Trophoblast cell (in vitro differentiated cells and primary cell): ENCODE measurements around the gene CD8B.
"Not testable (repeated sequence)": the region's sequence is repeated elsewhere in the genome, so short reads cannot be mapped to it uniquely, and the experiment has no call there.

Source experiments
- DNase-seq, 2 donors: peaks; one replicate each; pipeline ENCODE4 v3.0.0-alpha.2; 2016
- H2AFZ ChIP-seq: 2 replicates; pipeline ENCODE4 v1.6.1; 2013; ENCODE audit warnings: low read length, moderate library complexity, mild to moderate bottlenecking; ENCODE audit not compliant: insufficient read depth, poor library complexity
- H2AK5ac ChIP-seq: 2 replicates; pipeline ENCODE4 v1.6.1; 2013; ENCODE audit warnings: mild to moderate bottlenecking, low read length
- H2BK120ac ChIP-seq: 2 replicates; pipeline ENCODE4 v1.6.1; 2013; ENCODE audit warnings: low read length, mild to moderate bottlenecking, moderate library complexity; ENCODE audit not compliant: insufficient read depth, poor library complexity
- H2BK12ac ChIP-seq: 2 replicates; pipeline ENCODE4 v1.6.1; 2013; ENCODE audit warnings: mild to moderate bottlenecking, low read length, moderate library complexity
- H2BK5ac ChIP-seq: 2 replicates; pipeline ENCODE4 v1.6.1; 2013; ENCODE audit warnings: low read length, low read depth, moderate library complexity, mild to moderate bottlenecking; ENCODE audit not compliant: poor library complexity
- H3K14ac ChIP-seq: 2 replicates; pipeline ENCODE4 v1.6.1; 2013; ENCODE audit warnings: mild to moderate bottlenecking, low read length
- H3K18ac ChIP-seq: 2 replicates; pipeline ENCODE4 v1.6.1; 2013; ENCODE audit warnings: mild to moderate bottlenecking, low read length
- H3K23ac ChIP-seq: 2 replicates; pipeline ENCODE4 v1.6.1; 2013; ENCODE audit warnings: low read length
- H3K27ac ChIP-seq: 2 replicates; pipeline ENCODE4 v1.5.1; 2013; ENCODE audit warnings: low read depth, mild to moderate bottlenecking, inconsistent platforms, low read length, moderate library complexity
- H3K27me3 ChIP-seq: 2 replicates; pipeline ENCODE4 v1.6.1; 2013; ENCODE audit warnings: inconsistent platforms, mild to moderate bottlenecking, low read length, moderate library complexity; ENCODE audit not compliant: insufficient read depth
- H3K36me3 ChIP-seq, 2 experiments: 1 replicate in 1 of 2; 2 replicates in 1 of 2; pipeline ENCODE4 v1.6.1; 2013; ENCODE audit warnings: low read length in 2 of 2, mild to moderate bottlenecking in 2 of 2, moderate library complexity in 1 of 2; ENCODE audit not compliant: insufficient read depth in 2 of 2, control insufficient read depth in 1 of 2
- H3K4ac ChIP-seq: 2 replicates; pipeline ENCODE4 v1.6.1; 2013; ENCODE audit warnings: low read depth, mild to moderate bottlenecking, low read length, moderate library complexity
- H3K4me1 ChIP-seq, 2 experiments: 1 replicate in 1 of 2; 2 replicates in 1 of 2; pipeline ENCODE4 v1.6.1; 2013; ENCODE audit warnings: low read length in 2 of 2, mild to moderate bottlenecking in 2 of 2, moderate library complexity in 1 of 2; ENCODE audit not compliant: insufficient read depth in 2 of 2, control insufficient read depth in 1 of 2
- H3K4me2 ChIP-seq: 2 replicates; pipeline ENCODE4 v1.6.1; 2013; ENCODE audit warnings: inconsistent platforms, mild to moderate bottlenecking, low read length, moderate library complexity
- H3K4me3 ChIP-seq: 2 replicates; pipeline ENCODE4 v1.5.1; 2013; ENCODE audit warnings: mild to moderate bottlenecking, low read depth, low read length, inconsistent platforms
- H3K79me1 ChIP-seq: one replicate; pipeline ENCODE4 v1.6.1; 2013; ENCODE audit warnings: low read length
- H3K79me2 ChIP-seq: 2 replicates; pipeline ENCODE4 v1.6.1; 2013; ENCODE audit warnings: low read length, mild to moderate bottlenecking; ENCODE audit not compliant: control insufficient read depth, insufficient read depth, poor library complexity
- H3K9ac ChIP-seq: 2 replicates; pipeline ENCODE4 v1.6.1; 2013; ENCODE audit warnings: mild to moderate bottlenecking, low read length
- H3K9me3 ChIP-seq: 2 replicates; pipeline ENCODE4 v1.6.1; 2013; ENCODE audit warnings: low read depth, mild to moderate bottlenecking, control low read depth, inconsistent platforms, low read length; ENCODE audit not compliant: insufficient read depth
- H4K12ac ChIP-seq: 2 replicates; pipeline ENCODE4 v1.6.1; 2013; ENCODE audit warnings: low read depth, mild to moderate bottlenecking, low read length, moderate library complexity
- H4K8ac ChIP-seq: 2 replicates; pipeline ENCODE4 v1.6.1; 2013; ENCODE audit warnings: low read depth, mild to moderate bottlenecking, low read length, moderate library complexity
- H4K91ac ChIP-seq: one replicate; pipeline ENCODE4 v1.6.1; 2013; ENCODE audit warnings: low read depth, mild to moderate bottlenecking, low read length, moderate library complexity
- WGBS: extraction: QIAGEN DNeasy Blood & Tissue Kit; methylation state at CpG from one replicate; pipeline ENCODE4 v1.1.7; 2013; ENCODE audit warnings: missing lambda C conversion rate; ENCODE audit not compliant: insufficient read length, insufficient coverage; ENCODE audit errors: extremely low coverage; 5-methylcytosine and 5-hydroxymethylcytosine counted together

CD8B gene

DNA sequence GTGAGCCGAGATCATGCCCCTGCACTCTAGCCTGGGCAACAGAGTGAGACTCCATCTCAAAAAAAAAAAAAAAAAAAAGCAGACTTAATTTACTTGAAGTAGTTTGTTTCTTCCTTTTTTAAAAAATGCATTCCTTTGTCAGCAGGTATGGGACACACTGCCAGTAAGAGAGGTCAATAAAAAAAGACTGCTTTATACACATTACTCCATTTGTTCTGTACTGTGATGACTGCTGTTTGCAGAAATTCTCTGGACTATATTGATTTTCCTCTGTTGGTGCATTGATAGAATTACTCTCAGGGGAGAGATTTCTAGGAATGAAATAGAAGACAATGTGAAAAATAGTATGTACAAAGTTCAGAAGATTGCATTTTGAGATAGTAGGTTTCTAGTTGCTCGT, 21.2 kb upstream of the CD8B start:
- not testable (repeated sequence) for H3K14ac ChIP-seq, H3K4me2 ChIP-seq, H3K4me1 ChIP-seq, H2BK12ac ChIP-seq, H3K18ac ChIP-seq, H3K27ac ChIP-seq, H3K23ac ChIP-seq, H2BK120ac ChIP-seq, H3K4me3 ChIP-seq, H3K36me3 ChIP-seq, H3K27me3 ChIP-seq, H4K8ac ChIP-seq, H4K12ac ChIP-seq, H2AFZ ChIP-seq, H3K4ac ChIP-seq, H2BK5ac ChIP-seq, DNase-seq, H4K91ac ChIP-seq, H2AK5ac ChIP-seq, H3K79me1 ChIP-seq, H3K9me3 ChIP-seq, H3K79me2 ChIP-seq, H3K9ac ChIP-seq
- WGBS = no CpG with 5 or more reads among the region's 2 CpGs

DNA sequence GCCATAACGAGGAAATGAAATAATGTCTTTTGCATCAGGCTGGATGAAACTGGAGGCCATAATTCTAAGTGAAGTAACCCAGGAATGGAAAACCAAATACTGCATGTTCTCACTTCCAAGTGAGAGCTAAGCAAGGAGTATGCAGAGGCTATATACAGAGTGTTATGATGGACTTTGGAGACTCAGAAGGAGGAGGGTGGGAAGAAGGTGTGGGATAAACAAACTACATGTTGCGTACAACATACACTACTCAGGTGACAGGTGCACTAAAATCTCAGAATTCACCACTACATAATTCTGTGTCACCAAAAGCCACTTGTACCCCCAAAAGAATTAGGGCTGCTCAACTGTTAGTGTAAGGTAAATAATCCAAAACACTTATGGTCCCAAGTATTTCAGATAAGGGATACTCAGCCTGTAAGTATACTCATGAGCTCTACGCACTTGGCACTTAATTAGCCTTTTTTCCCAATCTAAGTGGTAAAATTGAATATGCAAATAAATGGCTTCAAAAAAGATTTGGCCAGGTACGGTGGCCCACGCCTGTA, 20.5 kb upstream of the CD8B start:
- H4K12ac ChIP-seq, H3K4ac ChIP-seq, H3K18ac ChIP-seq, H3K4me2 ChIP-seq, H3K79me2 ChIP-seq, H3K4me1 ChIP-seq, H4K91ac ChIP-seq, H2BK5ac ChIP-seq, DNase-seq, H2AK5ac ChIP-seq, H2AFZ ChIP-seq, H3K79me1 ChIP-seq, H3K14ac ChIP-seq, H3K27me3 ChIP-seq, H2BK120ac ChIP-seq, H3K27ac ChIP-seq, H3K23ac ChIP-seq, H3K36me3 ChIP-seq, H3K9ac ChIP-seq, H3K9me3 ChIP-seq, H4K8ac ChIP-seq, H2BK12ac ChIP-seq, H3K4me3 ChIP-seq: not testable (repeated sequence)
- no CpG with 5 or more reads among the region's 5 CpGs for WGBS

DNA sequence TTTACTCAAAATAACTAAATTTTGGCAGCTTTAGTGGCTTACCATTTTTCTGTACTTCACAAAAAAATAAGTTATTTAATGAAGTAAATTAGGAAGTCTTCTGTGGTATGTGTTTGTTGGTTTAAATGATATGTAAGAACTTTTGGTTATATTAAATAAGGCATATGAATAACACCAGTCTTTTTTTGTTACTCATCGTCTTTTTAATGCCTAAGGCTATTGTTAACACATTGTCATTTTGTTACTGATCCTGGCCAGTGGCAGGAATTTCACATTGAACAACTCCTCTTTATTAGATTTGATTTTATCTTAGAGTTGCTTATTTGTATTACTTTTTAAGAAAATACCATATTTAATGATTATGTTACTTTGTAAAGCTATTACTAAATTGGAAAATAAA, 17.3 kb upstream of the CD8B start:
- H3K4me2 ChIP-seq, H2AFZ ChIP-seq, H2BK5ac ChIP-seq, H2AK5ac ChIP-seq, H3K4me3 ChIP-seq, H2BK12ac ChIP-seq, H3K79me2 ChIP-seq, H3K27me3 ChIP-seq, H4K91ac ChIP-seq, H2BK120ac ChIP-seq, H3K23ac ChIP-seq, H3K18ac ChIP-seq, H3K9me3 ChIP-seq, H3K14ac ChIP-seq, H3K27ac ChIP-seq, H4K12ac ChIP-seq, H3K9ac ChIP-seq, H3K4ac ChIP-seq, H3K79me1 ChIP-seq, H3K4me1 ChIP-seq, H3K36me3 ChIP-seq, H4K8ac ChIP-seq: not testable (repeated sequence)
- no CpG with 5 or more reads among the region's 1 CpG for WGBS
- DNase-seq = peak in 1 of 2 donors; percentile 53

DNA sequence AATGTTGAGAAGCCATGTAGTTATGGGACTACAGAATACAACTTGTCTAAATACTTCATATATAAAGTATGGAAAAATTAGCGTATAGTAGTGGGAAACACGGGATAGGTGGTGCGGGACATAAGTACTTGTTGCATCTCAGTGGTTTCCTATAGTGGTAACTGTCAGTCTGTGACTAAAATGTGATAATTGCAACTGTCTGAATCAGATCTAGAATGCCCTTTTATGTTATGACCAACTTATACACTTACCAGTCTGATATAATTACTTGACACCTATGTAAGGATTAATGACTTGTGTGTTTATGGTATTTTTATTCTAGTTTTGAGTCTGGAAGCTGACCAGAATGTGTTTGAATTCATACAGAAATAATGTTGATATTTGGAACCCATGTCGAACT, 9.3 kb upstream of the CD8B start:
- not testable (repeated sequence) for H2BK5ac ChIP-seq, H3K9ac ChIP-seq, H2AFZ ChIP-seq, H3K27ac ChIP-seq, H3K14ac ChIP-seq, H3K27me3 ChIP-seq, H3K4me1 ChIP-seq, H2BK12ac ChIP-seq, H3K36me3 ChIP-seq, H4K91ac ChIP-seq, H4K12ac ChIP-seq, H3K79me2 ChIP-seq, H2AK5ac ChIP-seq, H2BK120ac ChIP-seq, H3K23ac ChIP-seq, H3K79me1 ChIP-seq, H3K4ac ChIP-seq, H3K9me3 ChIP-seq, DNase-seq, H4K8ac ChIP-seq, H3K4me3 ChIP-seq, H3K18ac ChIP-seq, H3K4me2 ChIP-seq
- no CpG with 5 or more reads among the region's 4 CpGs for WGBS
